Suprapubic skin (tissue), 4 donors: ENCODE results near the gene MYL4. TPM values are rescaled to one million over a fixed set of nuclear protein-coding genes. Genes with fewer than 3 reads are reported as not detected.
A peak's percentile ranks its signal among the peaks of the same experiment; 100 is the strongest.

ENCODE experiments used
- DNase-seq, 2 donors: peaks; one replicate each; pipeline ENCODE4 v3.0.0-alpha.2; 2019; ENCODE audit warnings: low spot score in 2 of 2
- H3K27ac ChIP-seq: fragments of 200-600 bp; sonication (generic); one replicate; pipeline ENCODE4 v1.5.1; 2019
- H3K27me3 ChIP-seq: fragments of 200-600 bp; sonication (generic); one replicate; pipeline ENCODE4 v1.5.1; 2019
- H3K36me3 ChIP-seq: fragments of 200-600 bp; sonication (generic); one replicate; pipeline ENCODE4 v1.5.1; 2019
- H3K4me1 ChIP-seq: fragments of 200-600 bp; sonication (generic); one replicate; pipeline ENCODE4 v1.5.1; 2019
- H3K4me3 ChIP-seq: fragments of 200-600 bp; sonication (generic); one replicate; pipeline ENCODE4 v1.5.1; 2019; ENCODE audit warnings: mild to moderate bottlenecking
- H3K9me3 ChIP-seq: fragments of 200-600 bp; sonication (generic); one replicate; pipeline ENCODE4 v1.5.1; 2019
- CTCF ChIP-seq, 2 donors: fragments of 200-600 bp in 1 of 2; fragments of 450-650 bp in 1 of 2; sonication (generic) in 1 of 2; IDR thresholded peaks; one replicate each; pipeline ENCODE4 v1.5.1; 2016 to 2019; ENCODE audit warnings: antibody characterized with exemption in 2 of 2, mild to moderate bottlenecking in 1 of 2, moderate library complexity in 1 of 2
- EP300 ChIP-seq: sonication (generic); formaldehyde crosslinking; IDR thresholded peaks from one replicate; pipeline ENCODE4 v1.6.1; 2017; ENCODE audit warnings: antibody characterized with exemption
- POLR2A ChIP-seq, 2 donors: fragments of 450-650 bp; IDR thresholded peaks; one replicate each; pipeline ENCODE4 v1.6.1; 2017; ENCODE audit warnings: antibody characterized with exemption in 2 of 2, mild to moderate bottlenecking in 2 of 2, moderate library complexity in 2 of 2
- POLR2AphosphoS5 ChIP-seq, 3 donors: sonication (generic); formaldehyde crosslinking; IDR thresholded peaks; one replicate each; pipeline ENCODE4 v1.6.1; 2017; ENCODE audit warnings: antibody characterized with exemption in 3 of 3
- WGBS: methylation state at CpG from one replicate; pipeline ENCODE4 v1.1.5; 2018; 5-methylcytosine and 5-hydroxymethylcytosine counted together
- total RNA-seq, 4 donors: library from RNA; depleted of rRNA; stranded (reverse); fragments of >200 nt; gene quantifications; one replicate each; pipeline ENCODE4 v1.1.0, GENCODE V29; 2016

Gene MYL4
- total RNA-seq, 4 donors from 2014 or later: not detected

- TF ChIP-seq EP300 (no peak), POLR2AphosphoS5 (IDR thresholded peaks at IDR 0.05) (no peak), POLR2A (IDR thresholded peaks at IDR 0.05) (no peak), CTCF (IDR thresholded peaks at IDR 0.05) (no peak)
- DNase-seq: no peak
- Histone ChIP-seq H3K27me3 (peaks cover 32% of the 10 kb centered on the region), H3K36me3 (no peaks in the 10 kb centered on the region), H3K4me3 (no peak overlapping the region), H3K4me1 (peaks cover 29% of the 10 kb centered on the region), H3K27ac (no peak overlapping the region), H3K9me3 (no peaks in the 10 kb centered on the region)
- WGBS: 93% methylated on average over 1 of the region's 1 CpG
Observed at GRCh38 chr17:47252209-47252608, 43.1 kb downstream of the MYL4 start.

GRCh38 chr17:47252766-47253512, 43.8 kb downstream of the MYL4 start:
- DNase-seq: no peak
- Histone ChIP-seq H3K36me3 (no peaks in the 10 kb centered on the region), H3K4me3 (peak overlapping the region; percentile 77), H3K27ac (peak overlapping the region; percentile 86), H3K27me3 (peaks cover 32% of the 10 kb centered on the region), H3K4me1 (peaks cover 36% of the 10 kb centered on the region), H3K9me3 (no peaks in the 10 kb centered on the region)
- 66% methylated on average over 10 of the region's 10 CpGs for WGBS
- TF ChIP-seq POLR2AphosphoS5 (IDR thresholded peaks at IDR 0.05): no peak
- no peak for TF ChIP-seq CTCF (IDR thresholded peaks at IDR 0.05)
- no peak for TF ChIP-seq EP300
- TF ChIP-seq POLR2A (IDR thresholded peaks at IDR 0.05): no peak

- Histone ChIP-seq H3K4me3 (peak within 1 kb of the TSS; percentile 77), H3K27ac (peak within 1 kb of the TSS; percentile 86), H3K9me3 (no peaks in the 10 kb centered on the region), H3K4me1 (peaks cover 41% of the 10 kb centered on the region), H3K36me3 (no peaks in the 10 kb centered on the region), H3K27me3 (peaks cover 32% of the 10 kb centered on the region)
- 2% methylated on average over 51 of the region's 112 CpGs for WGBS
- peak; percentile 85 to 86 for DNase-seq
- TF ChIP-seq POLR2A (IDR thresholded peaks at IDR 0.05) (peak in 1 of 2 donors; percentile 82), POLR2AphosphoS5 (IDR thresholded peaks at IDR 0.05) (peak in 1 of 3 donors; percentile 31), CTCF (IDR thresholded peaks at IDR 0.05) (peak; percentile 26 to 60), EP300 (no peak)
Observed at GRCh38 chr17:47253541-47254402, 44.6 kb downstream of the MYL4 start, which contains the start of gene ITGB3. Gene ITGB3, plus strand, starts transcription at chr17:47253827. Its CDS starts 35 bp downstream, at chr17:47253862.

- H3K9me3 ChIP-seq: no peaks in the 10 kb centered on the region
- 12% methylated on average over 15 of the region's 15 CpGs for WGBS
- H3K27ac ChIP-seq: peak overlapping the region; percentile 86
- no peak for DNase-seq
- no peaks in the 10 kb centered on the region for H3K36me3 ChIP-seq
- peaks cover 41% of the 10 kb centered on the region for H3K4me1 ChIP-seq
- peak overlapping the region; percentile 77 for H3K4me3 ChIP-seq
- TF ChIP-seq EP300 (no peak), POLR2A (IDR thresholded peaks at IDR 0.05) (no peak)
- H3K27me3 ChIP-seq: peaks cover 32% of the 10 kb centered on the region
Observed at GRCh38 chr17:47254403-47254943, 45.3 kb downstream of the MYL4 start.

- H3K27ac ChIP-seq: peak overlapping the region; percentile 65
- WGBS: 26% methylated on average over 9 of the region's 9 CpGs
- H3K9me3 ChIP-seq: no peaks in the 10 kb centered on the region
- no peak for DNase-seq
- TF ChIP-seq POLR2AphosphoS5 (IDR thresholded peaks at IDR 0.05) (no peak), POLR2A (IDR thresholded peaks at IDR 0.05) (no peak), EP300 (no peak), CTCF (IDR thresholded peaks at IDR 0.05) (no peak)
- peaks cover 41% of the 10 kb centered on the region for H3K4me1 ChIP-seq
- no peak overlapping the region for H3K4me3 ChIP-seq
- H3K27me3 ChIP-seq: peaks cover 30% of the 10 kb centered on the region
- no peaks in the 10 kb centered on the region for H3K36me3 ChIP-seq
Observed at GRCh38 chr17:47257651-47258339, 48.6 kb downstream of the MYL4 start.
